Body of pancreas (tissue), 4 donors: ENCODE measurements around the gene GNPDA2.

ENCODE experiments used
- CTCF ChIP-seq, 7 experiments: fragments of 450-650 bp in 4 of 7; fragments of 200-600 bp in 3 of 7; sonication (generic) in 3 of 7; IDR thresholded peaks; one replicate each; pipeline ENCODE4 v1.5.1; 2016 to 2019; ENCODE audit warnings: antibody characterized with exemption in 7 of 7
- POLR2A ChIP-seq, 3 donors: fragments of 450-650 bp; IDR thresholded peaks; one replicate each; pipeline ENCODE4 v1.6.1; 2016; ENCODE audit warnings: antibody characterized with exemption in 3 of 3, mild to moderate bottlenecking in 2 of 3

DNA sequence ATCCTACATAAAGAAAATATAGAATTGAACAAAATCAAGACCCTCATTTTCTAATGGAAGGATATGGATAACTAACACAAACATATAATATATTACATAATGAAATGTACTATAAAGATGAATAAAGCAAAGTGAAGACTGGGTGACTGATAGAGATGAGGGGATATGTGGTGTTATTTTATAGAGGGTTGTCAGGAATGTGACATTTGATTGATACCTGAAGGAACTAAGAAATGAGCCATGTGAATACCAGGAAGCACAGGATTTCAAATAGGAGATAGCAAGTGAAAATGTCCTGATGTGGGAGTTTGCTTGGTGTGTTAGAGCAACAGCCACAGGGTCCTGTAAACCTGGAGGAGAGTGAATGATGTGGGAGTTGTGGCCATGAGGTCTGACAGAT is 40.1 kb upstream of the GNPDA2 start:
- TF ChIP-seq CTCF (IDR thresholded peaks at IDR 0.05) (no peak), POLR2A (IDR thresholded peaks at IDR 0.05) (no peak)
